ENCODE data around the gene PRSS33.

Gene PRSS33

DNA sequence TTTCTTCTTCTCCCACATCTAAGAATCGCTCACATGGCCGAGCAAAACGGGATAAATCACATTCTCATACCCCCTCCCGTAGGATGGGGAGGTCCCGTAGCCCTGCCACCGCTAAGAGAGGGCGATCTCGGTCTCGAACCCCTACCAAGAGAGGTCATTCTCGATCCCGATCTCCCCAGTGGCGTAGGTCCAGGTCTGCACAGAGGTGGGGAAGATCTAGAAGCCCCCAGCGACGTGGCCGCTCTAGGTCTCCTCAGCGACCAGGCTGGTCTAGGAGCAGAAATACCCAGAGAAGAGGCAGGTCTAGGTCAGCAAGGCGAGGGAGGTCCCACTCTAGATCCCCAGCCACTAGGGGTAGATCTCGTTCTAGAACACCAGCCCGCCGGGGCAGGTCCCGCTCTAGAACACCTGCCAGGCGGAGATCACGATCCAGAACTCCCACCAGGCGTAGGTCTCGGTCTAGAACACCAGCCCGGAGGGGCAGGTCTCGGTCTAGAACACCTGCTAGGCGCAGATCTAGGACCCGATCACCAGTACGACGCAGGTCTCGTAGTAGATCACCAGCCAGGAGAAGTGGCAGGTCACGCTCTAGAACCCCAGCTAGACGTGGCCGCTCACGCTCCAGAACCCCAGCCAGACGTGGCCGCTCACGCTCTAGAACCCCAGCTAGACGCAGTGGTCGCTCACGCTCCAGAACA is 25.3 kb downstream of the PRSS33 start:
- H3K18ac ChIP-seq (ENCODE audit: low read length) = no peak overlapping the region
- H3K79me2 ChIP-seq (ENCODE audit: control insufficient read depth, insufficient read depth, low read length) = peaks cover 90% of the 10 kb centered on the region
- H3K27ac ChIP-seq (ENCODE audit: low read depth, low read length) = no peak overlapping the region
- no peak overlapping the region for H3K9ac ChIP-seq (ENCODE audit: low read length)
- H3K4me2 ChIP-seq (ENCODE audit: low read length) = no peak overlapping the region
- H3K79me1 ChIP-seq (ENCODE audit: low read length) = peaks cover 59% of the 10 kb centered on the region
- no peak overlapping the region for H2BK120ac ChIP-seq (ENCODE audit: low read depth, low read length)
- peaks cover 75% of the 10 kb centered on the region for H3K36me3 ChIP-seq (ENCODE audit: control insufficient read depth, insufficient read depth, low read length)
- DNase-seq = no peak
- no peak overlapping the region for H4K5ac ChIP-seq (ENCODE audit: low read length)
- no peaks in the 10 kb centered on the region for H3K4me1 ChIP-seq (ENCODE audit: control insufficient read depth, low read depth, low read length)
- no peak overlapping the region for H2BK5ac ChIP-seq (ENCODE audit: low read length)
- no peak overlapping the region for H4K8ac ChIP-seq (ENCODE audit: low read depth, low read length)
- no peak overlapping the region for H3K4ac ChIP-seq (ENCODE audit: low read depth, low read length)
- no peaks in the 10 kb centered on the region for H3K27me3 ChIP-seq (ENCODE audit: insufficient read depth, low read length, poor library complexity)
- no peak overlapping the region for H3K4me3 ChIP-seq (ENCODE audit: low read length)
- H2AK5ac ChIP-seq (ENCODE audit: low read length) = no peak overlapping the region
- no CpG with 5 or more reads among the region's 42 CpGs for WGBS (ENCODE audit: extremely low coverage, insufficient coverage, low lambda C conversion rate)
- no peak overlapping the region for H2BK15ac ChIP-seq (replicated peaks; ENCODE audit: low read depth)
- no peak overlapping the region for H3K23ac ChIP-seq (ENCODE audit: low read length)
- no peak overlapping the region for H3K56ac ChIP-seq (ENCODE audit: low read length)

DNA sequence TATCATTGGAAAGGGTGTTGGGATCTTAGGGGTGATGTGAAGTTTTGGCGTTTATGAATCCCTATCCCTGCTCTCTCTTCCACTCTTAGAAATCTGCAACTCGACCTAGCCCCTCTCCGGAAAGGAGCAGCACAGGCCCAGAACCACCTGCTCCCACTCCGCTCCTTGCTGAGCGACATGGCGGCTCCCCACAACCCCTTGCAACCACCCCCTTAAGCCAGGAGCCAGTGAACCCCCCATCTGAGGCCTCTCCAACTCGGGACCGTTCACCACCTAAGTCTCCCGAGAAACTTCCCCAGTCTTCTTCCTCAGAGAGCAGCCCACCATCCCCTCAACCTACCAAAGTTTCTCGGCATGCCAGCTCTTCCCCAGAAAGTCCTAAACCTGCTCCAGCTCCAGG is 25.9 kb downstream of the PRSS33 start:
- Histone ChIP-seq H2BK15ac (replicated peaks; ENCODE audit: low read depth) (no peak overlapping the region), H4K5ac (ENCODE audit: low read length) (no peak overlapping the region), H3K4me2 (ENCODE audit: low read length) (no peak overlapping the region), H2AK5ac (ENCODE audit: low read length) (no peak overlapping the region), H2BK120ac (ENCODE audit: low read depth, low read length) (no peak overlapping the region), H3K79me2 (ENCODE audit: control insufficient read depth, insufficient read depth, low read length) (peaks cover 90% of the 10 kb centered on the region), H3K23ac (ENCODE audit: low read length) (no peak overlapping the region), H3K56ac (ENCODE audit: low read length) (no peak overlapping the region), H3K4ac (ENCODE audit: low read depth, low read length) (no peak overlapping the region), H3K9ac (ENCODE audit: low read length) (no peak overlapping the region), H2BK5ac (ENCODE audit: low read length) (no peak overlapping the region), H3K27me3 (ENCODE audit: insufficient read depth, low read length, poor library complexity) (no peaks in the 10 kb centered on the region), H3K36me3 (ENCODE audit: control insufficient read depth, insufficient read depth, low read length) (peaks cover 69% of the 10 kb centered on the region), H3K18ac (ENCODE audit: low read length) (no peak overlapping the region), H3K4me1 (ENCODE audit: control insufficient read depth, low read depth, low read length) (no peaks in the 10 kb centered on the region), H3K4me3 (ENCODE audit: low read length) (no peak overlapping the region), H3K79me1 (ENCODE audit: low read length) (peaks cover 53% of the 10 kb centered on the region), H4K8ac (ENCODE audit: low read depth, low read length) (no peak overlapping the region), H3K27ac (ENCODE audit: low read depth, low read length) (no peak overlapping the region)
- DNase-seq = no peak
- WGBS (ENCODE audit: extremely low coverage, insufficient coverage, low lambda C conversion rate) = no CpG with 5 or more reads among the region's 10 CpGs

- no peak overlapping the region for H3K4me3 ChIP-seq (ENCODE audit: low read length)
- no peak overlapping the region for H2BK120ac ChIP-seq (ENCODE audit: low read depth, low read length)
- no peak overlapping the region for H4K5ac ChIP-seq (ENCODE audit: low read length)
- no peak for DNase-seq
- no peak overlapping the region for H3K18ac ChIP-seq (ENCODE audit: low read length)
- H2BK15ac ChIP-seq (replicated peaks; ENCODE audit: low read depth) = no peak overlapping the region
- no peak overlapping the region for H3K4me2 ChIP-seq (ENCODE audit: low read length)
- no peak overlapping the region for H3K9ac ChIP-seq (ENCODE audit: low read length)
- H3K79me2 ChIP-seq (ENCODE audit: control insufficient read depth, insufficient read depth, low read length) = peaks cover 84% of the 10 kb centered on the region
- no peak overlapping the region for H4K8ac ChIP-seq (ENCODE audit: low read depth, low read length)
- no peak overlapping the region for H3K4ac ChIP-seq (ENCODE audit: low read depth, low read length)
- H3K27ac ChIP-seq (ENCODE audit: low read depth, low read length) = no peak overlapping the region
- H3K36me3 ChIP-seq (ENCODE audit: control insufficient read depth, insufficient read depth, low read length) = peaks cover 38% of the 10 kb centered on the region
- WGBS (ENCODE audit: extremely low coverage, insufficient coverage, low lambda C conversion rate) = no CpG with 5 or more reads among the region's 11 CpGs
- no peak overlapping the region for H2AK5ac ChIP-seq (ENCODE audit: low read length)
- H3K23ac ChIP-seq (ENCODE audit: low read length) = no peak overlapping the region
- no peak overlapping the region for H3K56ac ChIP-seq (ENCODE audit: low read length)
- no peaks in the 10 kb centered on the region for H3K27me3 ChIP-seq (ENCODE audit: insufficient read depth, low read length, poor library complexity)
- peaks cover 24% of the 10 kb centered on the region for H3K79me1 ChIP-seq (ENCODE audit: low read length)
- peaks cover 5% of the 10 kb centered on the region for H3K4me1 ChIP-seq (ENCODE audit: control insufficient read depth, low read depth, low read length)
- no peak overlapping the region for H2BK5ac ChIP-seq (ENCODE audit: low read length)
These were observed 30.0 kb downstream of the PRSS33 start for GRCh38 chr16:2757344-2757743.

GRCh38 chr16:2756288-2757015 is 30.9 kb downstream of the PRSS33 start:
- WGBS (ENCODE audit: extremely low coverage, insufficient coverage, low lambda C conversion rate) = no CpG with 5 or more reads among the region's 30 CpGs
- DNase-seq = no peak

GRCh38 chr16:2755158-2755557 is 32.2 kb downstream of the PRSS33 start:
- 100% methylated on average over 1 of the region's 3 CpGs for WGBS (ENCODE audit: extremely low coverage, insufficient coverage, low lambda C conversion rate)
- Histone ChIP-seq H2BK120ac (ENCODE audit: low read depth, low read length) (no peak overlapping the region), H3K79me2 (ENCODE audit: control insufficient read depth, insufficient read depth, low read length) (peaks cover 71% of the 10 kb centered on the region), H3K27ac (ENCODE audit: low read depth, low read length) (no peak overlapping the region), H2BK5ac (ENCODE audit: low read length) (no peak overlapping the region), H2BK15ac (replicated peaks; ENCODE audit: low read depth) (no peak overlapping the region), H3K79me1 (ENCODE audit: low read length) (peaks cover 21% of the 10 kb centered on the region), H3K36me3 (ENCODE audit: control insufficient read depth, insufficient read depth, low read length) (peaks cover 25% of the 10 kb centered on the region), H4K8ac (ENCODE audit: low read depth, low read length) (no peak overlapping the region), H3K9ac (ENCODE audit: low read length) (peak overlapping the region; percentile 37), H3K4me3 (ENCODE audit: low read length) (no peak overlapping the region), H2AK5ac (ENCODE audit: low read length) (no peak overlapping the region), H3K4me2 (ENCODE audit: low read length) (peak overlapping the region; percentile 23), H3K18ac (ENCODE audit: low read length) (no peak overlapping the region), H3K4ac (ENCODE audit: low read depth, low read length) (no peak overlapping the region), H3K23ac (ENCODE audit: low read length) (no peak overlapping the region), H3K27me3 (ENCODE audit: insufficient read depth, low read length, poor library complexity) (no peaks in the 10 kb centered on the region), H4K5ac (ENCODE audit: low read length) (no peak overlapping the region), H3K4me1 (ENCODE audit: control insufficient read depth, low read depth, low read length) (peaks cover 11% of the 10 kb centered on the region), H3K56ac (ENCODE audit: low read length) (peak overlapping the region; percentile 65)
- DNase-seq = no peak

More at GRCh38 chr16:2756288-2757015, 30.9 kb downstream of the PRSS33 start:
- Histone ChIP-seq H3K79me2 (ENCODE audit: control insufficient read depth, insufficient read depth, low read length) (peaks cover 75% of the 10 kb centered on the region), H4K5ac (ENCODE audit: low read length) (no peak overlapping the region), H3K9ac (ENCODE audit: low read length) (peak overlapping the region; percentile 43), H3K4me3 (ENCODE audit: low read length) (no peak overlapping the region), H4K8ac (ENCODE audit: low read depth, low read length) (no peak overlapping the region), H2BK15ac (replicated peaks; ENCODE audit: low read depth) (no peak overlapping the region), H3K4me1 (ENCODE audit: control insufficient read depth, low read depth, low read length) (peaks cover 8% of the 10 kb centered on the region), H3K23ac (ENCODE audit: low read length) (peak overlapping the region; percentile 97), H3K4ac (ENCODE audit: low read depth, low read length) (no peak overlapping the region), H2BK5ac (ENCODE audit: low read length) (no peak overlapping the region), H3K18ac (ENCODE audit: low read length) (no peak overlapping the region), H3K79me1 (ENCODE audit: low read length) (peaks cover 21% of the 10 kb centered on the region), H3K36me3 (ENCODE audit: control insufficient read depth, insufficient read depth, low read length) (peaks cover 29% of the 10 kb centered on the region), H3K27ac (ENCODE audit: low read depth, low read length) (no peak overlapping the region), H3K4me2 (ENCODE audit: low read length) (no peak overlapping the region), H2BK120ac (ENCODE audit: low read depth, low read length) (no peak overlapping the region), H3K56ac (ENCODE audit: low read length) (peak overlapping the region; percentile 46), H2AK5ac (ENCODE audit: low read length) (no peak overlapping the region), H3K27me3 (ENCODE audit: insufficient read depth, low read length, poor library complexity) (no peaks in the 10 kb centered on the region)
